GM15510 (cell line): Measurements from ENCODE around the gene DYRK1B.
A peak's percentile ranks its signal among the peaks of the same experiment; 100 is the strongest.

Experiments
- POLR2A ChIP-seq: IDR thresholded peaks from 3 replicates; pipeline ENCODE4 v1.6.1; 2011; ENCODE audit warnings: borderline replicate concordance; ENCODE audit not compliant: insufficient read length; ENCODE audit errors: extremely low read depth

Gene DYRK1B

GRCh38 chr19:39848392-39848791, 14.4 kb upstream of the DYRK1B start:
- no peak for TF ChIP-seq POLR2A

GRCh38 chr19:39847525-39847924, 13.6 kb upstream of the DYRK1B start:
- no peak for TF ChIP-seq POLR2A

- TF ChIP-seq POLR2A, result no peak
These were observed 12.9 kb upstream of the DYRK1B start for GRCh38 chr19:39846678-39847486.

GRCh38 chr19:39845933-39846677, 12.1 kb upstream of the DYRK1B start, which contains the start of gene FBL:
FBL (minus strand) TSS chr19:39846379; CDS start chr19:39846300, 79 bp downstream.
- peak; percentile 91 for TF ChIP-seq POLR2A

- TF ChIP-seq POLR2A, result no peak
These were observed 11.6 kb upstream of the DYRK1B start for GRCh38 chr19:39845584-39845932.

GRCh38 chr19:39845172-39845571, 11.2 kb upstream of the DYRK1B start:
- TF ChIP-seq POLR2A, result no peak

- no peak for TF ChIP-seq POLR2A
These were observed 10.2 kb upstream of the DYRK1B start for GRCh38 chr19:39843919-39844793.

- TF ChIP-seq POLR2A, result no peak
These were observed 8.9 kb upstream of the DYRK1B start for GRCh38 chr19:39842693-39843435.

GRCh38 chr19:39841041-39841440, 7.1 kb upstream of the DYRK1B start:
- TF ChIP-seq POLR2A, result no peak

- no peak for TF ChIP-seq POLR2A
These were observed 6.5 kb upstream of the DYRK1B start for GRCh38 chr19:39840492-39840891.

GRCh38 chr19:39839678-39840327, 5.8 kb upstream of the DYRK1B start:
- TF ChIP-seq POLR2A, result no peak

- TF ChIP-seq POLR2A, result no peak
These were observed 4.6 kb upstream of the DYRK1B start for GRCh38 chr19:39838569-39838968.

GRCh38 chr19:39837978-39838377, 4.0 kb upstream of the DYRK1B start:
- no peak for TF ChIP-seq POLR2A
